HCT116 (cell line): ENCODE results near the gene C2CD2. TPM values are rescaled to one million over a fixed set of nuclear protein-coding genes. Genes with fewer than 3 reads are reported as not detected.

Experiments
- ATAC-seq: fragments of 200-7000 bp; cut with Tn5 transposase; 2 replicates; pipeline ENCODE4 v1.9.1; 2020; ENCODE audit warnings: mild to moderate bottlenecking, moderate library complexity
- BruUV-seq: library from RNA; stranded (reverse); fragments of 400-500 nt; replicated peaks from 2 replicates; lab custom pipeline; 2021; lab: Mats Ljungman, UMichigan
- CTCF ChIA-PET: fragments of 300-600 bp; sonication (Branson Sonifier 250); formaldehyde crosslinking; loops from one replicate; lab custom pipeline; 2021; ENCODE audit warnings: antibody characterized with exemption; lab: Charles Lee
- POLR2A ChIA-PET: fragments of 300-600, 350-600 bp; sonication (Branson Sonifier 250); formaldehyde crosslinking; loops from one replicate; lab custom pipeline; 2021; ENCODE audit warnings: antibody characterized with exemption; lab: Charles Lee
- RAD21 ChIA-PET, 2 experiments: fragments of 300-600 bp; sonication (Branson Sonifier 250); formaldehyde crosslinking; loops; one replicate each; lab custom pipeline; 2023; ENCODE audit warnings: low total read pairs in 2 of 2; ENCODE audit not compliant: uncharacterized antibody in 2 of 2, unreplicated experiment in 2 of 2, low non-redundant PET in 1 of 2; lab: Charles Lee
- DNase-seq: peaks from one replicate; pipeline ENCODE4 v3.0.0-alpha.2; 2010; ENCODE audit warnings: low read depth, low spot score
- H2AFZ ChIP-seq: fragments of 200-600 bp; shearing (Covaris generic), sonication (generic); 2 replicates; pipeline ENCODE4 v1.6.1; 2017; ENCODE audit warnings: low read depth, mixed run types, mixed read lengths, antibody characterized with exemption, low read length; ENCODE audit not compliant: poor library complexity, severe bottlenecking
- H3K27ac ChIP-seq: 2 replicates; pipeline ENCODE4 v1.5.1; 2012; ENCODE audit warnings: low read depth, low read length
- H3K27me3 ChIP-seq: fragments of 200-600 bp; sonication (generic); 2 replicates; pipeline ENCODE4 v1.6.1; 2016; ENCODE audit warnings: mixed run types, low read length, mixed read lengths; ENCODE audit not compliant: insufficient read depth
- H3K36me3 ChIP-seq, 2 experiments: fragments of 200-500 bp in 1 of 2; fragments of 200-600 bp in 1 of 2; sonication (Bioruptor generic) in 1 of 2; sonication (generic) in 1 of 2; 2 replicates each; pipeline versions ENCODE4 v1.5.1 to v1.6.1; 2014 to 2016; ENCODE audit warnings: low read length in 2 of 2, inconsistent platforms in 1 of 2, mixed read lengths in 1 of 2, mixed run types in 1 of 2; ENCODE audit not compliant: insufficient read depth in 2 of 2, control insufficient read depth in 1 of 2
- H3K4me1 ChIP-seq, 2 experiments: fragments of 200-600 bp in 1 of 2; sonication (generic) in 1 of 2; 2 replicates each; pipeline versions ENCODE4 v1.5.1 to v1.6.1; 2012 to 2017; ENCODE audit warnings: low read length in 2 of 2, inconsistent platforms in 1 of 2, mild to moderate bottlenecking in 1 of 2, mixed read lengths in 1 of 2, mixed run types in 1 of 2, moderate library complexity in 1 of 2; ENCODE audit not compliant: insufficient read depth in 2 of 2, control insufficient read depth in 1 of 2
- H3K4me2 ChIP-seq: fragments of 200-600 bp; sonication (generic); 2 replicates; pipeline ENCODE4 v1.6.1; 2017; ENCODE audit warnings: mixed run types, low read length, mixed read lengths
- H3K4me3 ChIP-seq, 2 experiments: fragments of 200-600 bp in 1 of 2; sonication (generic) in 1 of 2; replicated peaks in 1 of 2; 2 replicates each; pipeline ENCODE4 v1.5.1; 2011 to 2016; ENCODE audit warnings: low read length in 2 of 2, control low read depth in 1 of 2, low read depth in 1 of 2, mild to moderate bottlenecking in 1 of 2, mixed read lengths in 1 of 2, mixed run types in 1 of 2
- H3K79me2 ChIP-seq: fragments of 200-600 bp; sonication (generic); 2 replicates; pipeline ENCODE4 v1.6.1; 2017; ENCODE audit warnings: mild to moderate bottlenecking, mixed run types, low read length, moderate library complexity, mixed read lengths; ENCODE audit not compliant: insufficient read depth
- H3K9ac ChIP-seq: fragments of 200-600 bp; sonication (generic); 2 replicates; pipeline ENCODE4 v1.6.1; 2016; ENCODE audit warnings: low read length, mixed read lengths
- H3K9me2 ChIP-seq: fragments of 200-600 bp; sonication (generic), shearing (Covaris generic); 2 replicates; pipeline ENCODE4 v1.6.1; 2017; ENCODE audit warnings: mixed run types, mild to moderate bottlenecking, moderate library complexity; ENCODE audit not compliant: insufficient read depth
- H3K9me3 ChIP-seq, 2 experiments: fragments of 200-500 bp in 1 of 2; fragments of 200-600 bp in 1 of 2; sonication (Bioruptor generic) in 1 of 2; sonication (generic) in 1 of 2; 2 replicates each; pipeline ENCODE4 v1.6.1; 2014 to 2017; ENCODE audit warnings: low read length in 2 of 2, mixed read lengths in 2 of 2, inconsistent platforms in 1 of 2, low read depth in 1 of 2, mild to moderate bottlenecking in 1 of 2, mixed run types in 1 of 2, moderate library complexity in 1 of 2; ENCODE audit not compliant: control insufficient read depth in 1 of 2, insufficient read depth in 1 of 2
- H4K20me1 ChIP-seq: fragments of 200-600 bp; sonication (generic), shearing (Covaris generic); 2 replicates; pipeline ENCODE4 v1.6.1; 2017; ENCODE audit warnings: mixed run types, mild to moderate bottlenecking, moderate library complexity; ENCODE audit not compliant: insufficient read depth
- ATF3 ChIP-seq: IDR thresholded peaks from 2 replicates; pipeline ENCODE4 v1.6.1; 2012
- CBX3 ChIP-seq: IDR thresholded peaks from 2 replicates; pipeline ENCODE4 v1.6.1; 2012; ENCODE audit warnings: low read depth
- CEBPB ChIP-seq: IDR thresholded peaks from 2 replicates; pipeline ENCODE4 v1.6.1; 2012; ENCODE audit warnings: low read depth
- CTCF ChIP-seq, 3 experiments: fragments of 200-600 bp in 1 of 3; sonication (generic) in 1 of 3; IDR thresholded peaks in 2 of 3; conservative IDR thresholded peaks in 1 of 3; 2 replicates each; pipeline ENCODE4 v1.5.1; 2012 to 2017; ENCODE audit warnings: low read depth in 2 of 3, low read length in 2 of 3, antibody characterized with exemption in 1 of 3, borderline replicate concordance in 1 of 3, control low read depth in 1 of 3, mild to moderate bottlenecking in 1 of 3, mixed read lengths in 1 of 3, mixed run types in 1 of 3, moderate library complexity in 1 of 3; ENCODE audit not compliant: insufficient read depth in 1 of 3
- EGR1 ChIP-seq: IDR thresholded peaks from 2 replicates; pipeline ENCODE4 v1.6.1; 2012; ENCODE audit warnings: low read depth
- ELF1 ChIP-seq: IDR thresholded peaks from 2 replicates; pipeline ENCODE4 v1.6.1; 2012; ENCODE audit warnings: low read depth, borderline replicate concordance
- EZH2 ChIP-seq: fragments of 200-600 bp; sonication (generic); IDR thresholded peaks from 2 replicates; pipeline ENCODE4 v1.6.1; 2017; ENCODE audit warnings: antibody characterized with exemption, mixed run types
- EZH2phosphoT487 ChIP-seq: fragments of 200-600 bp; IDR thresholded peaks from 2 replicates; pipeline ENCODE4 v1.6.1; 2018; ENCODE audit warnings: antibody characterized with exemption, borderline replicate concordance
- FOSL1 ChIP-seq: IDR thresholded peaks from 2 replicates; pipeline ENCODE4 v1.6.1; 2012; ENCODE audit warnings: low read depth
- MAX ChIP-seq: IDR thresholded peaks from 2 replicates; pipeline ENCODE4 v1.6.1; 2012
- POLR2A ChIP-seq: IDR thresholded peaks from 2 replicates; pipeline ENCODE4 v1.7.0; 2011; ENCODE audit warnings: borderline replicate concordance; ENCODE audit not compliant: insufficient read depth, insufficient read length; ENCODE audit errors: extremely low read depth
- POLR2AphosphoS5 ChIP-seq: IDR thresholded peaks from 2 replicates; pipeline ENCODE4 v1.6.1; 2011; ENCODE audit warnings: mild to moderate bottlenecking, low read depth, low read length, moderate library complexity
- REST ChIP-seq: IDR thresholded peaks from 2 replicates; pipeline ENCODE4 v1.6.1; 2012; ENCODE audit warnings: low read depth
- SIN3A ChIP-seq: IDR thresholded peaks from 2 replicates; pipeline ENCODE4 v1.6.1; 2012; ENCODE audit warnings: low read depth
- SRF ChIP-seq: IDR thresholded peaks from 2 replicates; pipeline ENCODE4 v1.6.1; 2012; ENCODE audit warnings: low read depth
- TCF7L2 ChIP-seq: IDR thresholded peaks from 2 replicates; pipeline ENCODE4 v1.7.0; 2011; ENCODE audit warnings: borderline replicate concordance, inconsistent platforms; ENCODE audit not compliant: insufficient read depth, insufficient read length; ENCODE audit errors: extremely low read depth
- YY1 ChIP-seq: IDR thresholded peaks from 2 replicates; pipeline ENCODE4 v1.6.1; 2011; ENCODE audit warnings: low read length, low read depth, moderate library complexity, mild to moderate bottlenecking; ENCODE audit not compliant: insufficient replicate concordance; ENCODE audit errors: extremely low read depth
- ZFX ChIP-seq: fragments of 450-650 bp; IDR thresholded peaks from 2 replicates; pipeline ENCODE4 v1.6.1; 2017
- ZNF274 ChIP-seq: fragments of 200-500 bp; sonication (Bioruptor generic); IDR thresholded peaks from 2 replicates; pipeline ENCODE4 v1.6.1; 2014; ENCODE audit warnings: mild to moderate bottlenecking, low read depth, low read length, inconsistent platforms
- intact Hi-C: fragments of 100-400 bp; cut with micrococcal nuclease; formaldehyde crosslinking; loops from 2 replicates; pipeline ENCODE4 v1.10.0; 2022
- total RNA-seq: library from RNA; stranded (reverse); gene quantifications from one replicate; pipeline ENCODE4 v1.2.1, GENCODE V29; 2021; ENCODE audit not compliant: unreplicated experiment

Gene C2CD2
- total RNA-seq, 1 experiment from 2014 or later = 22.0 TPM

- H3K79me2 ChIP-seq = no peaks in the 10 kb centered on the region
- no peak overlapping the region for H3K4me2 ChIP-seq
- RAD21 ChIA-PET = no interaction called here
- no peak overlapping the region for H3K4me3 ChIP-seq
- BruUV-seq = no TSS peak
- H3K9me2 ChIP-seq = no peaks in the 10 kb centered on the region
- H3K27me3 ChIP-seq = no peaks in the 10 kb centered on the region
- DNase-seq = no peak
- no peaks in the 10 kb centered on the region for H4K20me1 ChIP-seq
- H3K9ac ChIP-seq = no peak overlapping the region
- intact Hi-C loops = no loop called here
- H3K36me3 ChIP-seq = peaks cover 0 to 5% of the 10 kb centered on the region in 2 experiments; a peak in 2 of 4 replicates
- CTCF ChIA-PET = no interaction called here
- no peak for ATAC-seq
- H2AFZ ChIP-seq = no peak overlapping the region
- no peak overlapping the region for H3K27ac ChIP-seq
- H3K9me3 ChIP-seq = no peaks in the 10 kb centered on the region
- H3K4me1 ChIP-seq = peaks cover 0 to 6% of the 10 kb centered on the region in 2 experiments; a peak in 1 of 4 replicates
- TF ChIP-seq CEBPB (no peak), POLR2AphosphoS5 (no peak), SRF (no peak), MAX (no peak), EZH2phosphoT487 (no peak), ZFX (no peak), CBX3 (no peak), POLR2A (no peak), ELF1 (no peak), ZNF274 (no peak), EGR1 (no peak), FOSL1 (no peak), REST (no peak), CTCF (IDR thresholded peaks at IDR 0.05 in 2 of 3, conservative IDR thresholded peaks at IDR 0.05 in 1 of 3; ENCODE audit: borderline replicate concordance in 1 of 3, insufficient read depth in 1 of 3, low read depth in 2 of 3, low read length in 2 of 3) (no peak), TCF7L2 (no peak), ATF3 (no peak), SIN3A (no peak), EZH2 (no peak), YY1 (no peak)
- POLR2A ChIA-PET = no interaction called here
These were observed 62.7 kb downstream of the C2CD2 start for GRCh38 chr21:41891132-41891531.
